HCT116 (cell line): ENCODE measurements around the gene SERTAD1. TPM values are rescaled to one million over a fixed set of nuclear protein-coding genes. Genes with fewer than 3 reads are reported as not detected.

Experiments
- ATAC-seq: fragments of 200-7000 bp; cut with Tn5 transposase; 2 replicates; pipeline ENCODE4 v1.9.1; 2020; ENCODE audit warnings: mild to moderate bottlenecking, moderate library complexity
- Bru-seq: library from RNA; stranded (reverse); fragments of 400-500 nt; gene quantifications from one replicate; lab custom pipeline; 2021; lab: Mats Ljungman, UMichigan
- BruChase-seq, 2 experiments: library from RNA; stranded (reverse); fragments of 400-500 nt; gene quantifications; one replicate each; lab custom pipeline; 2021; lab: Mats Ljungman, UMichigan
- BruUV-seq: library from RNA; stranded (reverse); fragments of 400-500 nt; replicated peaks from 2 replicates; lab custom pipeline; 2021; lab: Mats Ljungman, UMichigan
- CTCF ChIA-PET: fragments of 300-600 bp; sonication (Branson Sonifier 250); formaldehyde crosslinking; loops from one replicate; lab custom pipeline; 2021; ENCODE audit warnings: antibody characterized with exemption; lab: Charles Lee
- POLR2A ChIA-PET: fragments of 300-600, 350-600 bp; sonication (Branson Sonifier 250); formaldehyde crosslinking; loops from one replicate; lab custom pipeline; 2021; ENCODE audit warnings: antibody characterized with exemption; lab: Charles Lee
- RAD21 ChIA-PET, 2 experiments: fragments of 300-600 bp; sonication (Branson Sonifier 250); formaldehyde crosslinking; loops; one replicate each; lab custom pipeline; 2023; ENCODE audit warnings: low total read pairs in 2 of 2; ENCODE audit not compliant: uncharacterized antibody in 2 of 2, unreplicated experiment in 2 of 2, low non-redundant PET in 1 of 2; lab: Charles Lee
- DNase-seq: peaks from one replicate; pipeline ENCODE4 v3.0.0-alpha.2; 2010; ENCODE audit warnings: low read depth, low spot score
- H2AFZ ChIP-seq: fragments of 200-600 bp; shearing (Covaris generic), sonication (generic); 2 replicates; pipeline ENCODE4 v1.6.1; 2017; ENCODE audit warnings: low read depth, mixed run types, mixed read lengths, antibody characterized with exemption, low read length; ENCODE audit not compliant: poor library complexity, severe bottlenecking
- H3K27ac ChIP-seq: 2 replicates; pipeline ENCODE4 v1.5.1; 2012; ENCODE audit warnings: low read depth, low read length
- H3K27me3 ChIP-seq: fragments of 200-600 bp; sonication (generic); 2 replicates; pipeline ENCODE4 v1.6.1; 2016; ENCODE audit warnings: mixed run types, low read length, mixed read lengths; ENCODE audit not compliant: insufficient read depth
- H3K36me3 ChIP-seq, 2 experiments: fragments of 200-500 bp in 1 of 2; fragments of 200-600 bp in 1 of 2; sonication (Bioruptor generic) in 1 of 2; sonication (generic) in 1 of 2; 2 replicates each; pipeline versions ENCODE4 v1.5.1 to v1.6.1; 2014 to 2016; ENCODE audit warnings: low read length in 2 of 2, inconsistent platforms in 1 of 2, mixed read lengths in 1 of 2, mixed run types in 1 of 2; ENCODE audit not compliant: insufficient read depth in 2 of 2, control insufficient read depth in 1 of 2
- H3K4me1 ChIP-seq, 2 experiments: fragments of 200-600 bp in 1 of 2; sonication (generic) in 1 of 2; 2 replicates each; pipeline versions ENCODE4 v1.5.1 to v1.6.1; 2012 to 2017; ENCODE audit warnings: low read length in 2 of 2, inconsistent platforms in 1 of 2, mild to moderate bottlenecking in 1 of 2, mixed read lengths in 1 of 2, mixed run types in 1 of 2, moderate library complexity in 1 of 2; ENCODE audit not compliant: insufficient read depth in 2 of 2, control insufficient read depth in 1 of 2
- H3K4me2 ChIP-seq: fragments of 200-600 bp; sonication (generic); 2 replicates; pipeline ENCODE4 v1.6.1; 2017; ENCODE audit warnings: mixed run types, low read length, mixed read lengths
- H3K4me3 ChIP-seq, 2 experiments: fragments of 200-600 bp in 1 of 2; sonication (generic) in 1 of 2; replicated peaks in 1 of 2; 2 replicates each; pipeline ENCODE4 v1.5.1; 2011 to 2016; ENCODE audit warnings: low read length in 2 of 2, control low read depth in 1 of 2, low read depth in 1 of 2, mild to moderate bottlenecking in 1 of 2, mixed read lengths in 1 of 2, mixed run types in 1 of 2
- H3K79me2 ChIP-seq: fragments of 200-600 bp; sonication (generic); 2 replicates; pipeline ENCODE4 v1.6.1; 2017; ENCODE audit warnings: mild to moderate bottlenecking, mixed run types, low read length, moderate library complexity, mixed read lengths; ENCODE audit not compliant: insufficient read depth
- H3K9ac ChIP-seq: fragments of 200-600 bp; sonication (generic); 2 replicates; pipeline ENCODE4 v1.6.1; 2016; ENCODE audit warnings: low read length, mixed read lengths
- H3K9me2 ChIP-seq: fragments of 200-600 bp; sonication (generic), shearing (Covaris generic); 2 replicates; pipeline ENCODE4 v1.6.1; 2017; ENCODE audit warnings: mixed run types, mild to moderate bottlenecking, moderate library complexity; ENCODE audit not compliant: insufficient read depth
- H3K9me3 ChIP-seq, 2 experiments: fragments of 200-500 bp in 1 of 2; fragments of 200-600 bp in 1 of 2; sonication (Bioruptor generic) in 1 of 2; sonication (generic) in 1 of 2; 2 replicates each; pipeline ENCODE4 v1.6.1; 2014 to 2017; ENCODE audit warnings: low read length in 2 of 2, mixed read lengths in 2 of 2, inconsistent platforms in 1 of 2, low read depth in 1 of 2, mild to moderate bottlenecking in 1 of 2, mixed run types in 1 of 2, moderate library complexity in 1 of 2; ENCODE audit not compliant: control insufficient read depth in 1 of 2, insufficient read depth in 1 of 2
- H4K20me1 ChIP-seq: fragments of 200-600 bp; sonication (generic), shearing (Covaris generic); 2 replicates; pipeline ENCODE4 v1.6.1; 2017; ENCODE audit warnings: mixed run types, mild to moderate bottlenecking, moderate library complexity; ENCODE audit not compliant: insufficient read depth
- ATF3 ChIP-seq: IDR thresholded peaks from 2 replicates; pipeline ENCODE4 v1.6.1; 2012
- CBX3 ChIP-seq: IDR thresholded peaks from 2 replicates; pipeline ENCODE4 v1.6.1; 2012; ENCODE audit warnings: low read depth
- CEBPB ChIP-seq: IDR thresholded peaks from 2 replicates; pipeline ENCODE4 v1.6.1; 2012; ENCODE audit warnings: low read depth
- CTCF ChIP-seq, 3 experiments: fragments of 200-600 bp in 1 of 3; sonication (generic) in 1 of 3; IDR thresholded peaks in 2 of 3; conservative IDR thresholded peaks in 1 of 3; 2 replicates each; pipeline ENCODE4 v1.5.1; 2012 to 2017; ENCODE audit warnings: low read depth in 2 of 3, low read length in 2 of 3, antibody characterized with exemption in 1 of 3, borderline replicate concordance in 1 of 3, control low read depth in 1 of 3, mild to moderate bottlenecking in 1 of 3, mixed read lengths in 1 of 3, mixed run types in 1 of 3, moderate library complexity in 1 of 3; ENCODE audit not compliant: insufficient read depth in 1 of 3
- EGR1 ChIP-seq: IDR thresholded peaks from 2 replicates; pipeline ENCODE4 v1.6.1; 2012; ENCODE audit warnings: low read depth
- ELF1 ChIP-seq: IDR thresholded peaks from 2 replicates; pipeline ENCODE4 v1.6.1; 2012; ENCODE audit warnings: low read depth, borderline replicate concordance
- EZH2 ChIP-seq: fragments of 200-600 bp; sonication (generic); IDR thresholded peaks from 2 replicates; pipeline ENCODE4 v1.6.1; 2017; ENCODE audit warnings: antibody characterized with exemption, mixed run types
- EZH2phosphoT487 ChIP-seq: fragments of 200-600 bp; IDR thresholded peaks from 2 replicates; pipeline ENCODE4 v1.6.1; 2018; ENCODE audit warnings: antibody characterized with exemption, borderline replicate concordance
- FOSL1 ChIP-seq: IDR thresholded peaks from 2 replicates; pipeline ENCODE4 v1.6.1; 2012; ENCODE audit warnings: low read depth
- JUND ChIP-seq: IDR thresholded peaks from 2 replicates; pipeline ENCODE4 v1.6.1; 2012
- MAX ChIP-seq: IDR thresholded peaks from 2 replicates; pipeline ENCODE4 v1.6.1; 2012
- POLR2A ChIP-seq: IDR thresholded peaks from 2 replicates; pipeline ENCODE4 v1.7.0; 2011; ENCODE audit warnings: borderline replicate concordance; ENCODE audit not compliant: insufficient read depth, insufficient read length; ENCODE audit errors: extremely low read depth
- POLR2AphosphoS5 ChIP-seq: IDR thresholded peaks from 2 replicates; pipeline ENCODE4 v1.6.1; 2011; ENCODE audit warnings: mild to moderate bottlenecking, low read depth, low read length, moderate library complexity
- SIN3A ChIP-seq: IDR thresholded peaks from 2 replicates; pipeline ENCODE4 v1.6.1; 2012; ENCODE audit warnings: low read depth
- SP1 ChIP-seq: IDR thresholded peaks from 2 replicates; pipeline ENCODE4 v1.6.1; 2012; ENCODE audit warnings: low read depth
- SRF ChIP-seq: IDR thresholded peaks from 2 replicates; pipeline ENCODE4 v1.6.1; 2012; ENCODE audit warnings: low read depth
- TCF7L2 ChIP-seq: IDR thresholded peaks from 2 replicates; pipeline ENCODE4 v1.7.0; 2011; ENCODE audit warnings: borderline replicate concordance, inconsistent platforms; ENCODE audit not compliant: insufficient read depth, insufficient read length; ENCODE audit errors: extremely low read depth
- YY1 ChIP-seq: IDR thresholded peaks from 2 replicates; pipeline ENCODE4 v1.6.1; 2011; ENCODE audit warnings: low read length, low read depth, moderate library complexity, mild to moderate bottlenecking; ENCODE audit not compliant: insufficient replicate concordance; ENCODE audit errors: extremely low read depth
- ZBTB33 ChIP-seq: IDR thresholded peaks from 2 replicates; pipeline ENCODE4 v1.6.1; 2011; ENCODE audit warnings: mild to moderate bottlenecking, low read length, moderate library complexity; ENCODE audit not compliant: insufficient replicate concordance; ENCODE audit errors: extremely low read depth
- ZFX ChIP-seq: fragments of 450-650 bp; IDR thresholded peaks from 2 replicates; pipeline ENCODE4 v1.6.1; 2017
- ZNF274 ChIP-seq: fragments of 200-500 bp; sonication (Bioruptor generic); IDR thresholded peaks from 2 replicates; pipeline ENCODE4 v1.6.1; 2014; ENCODE audit warnings: mild to moderate bottlenecking, low read depth, low read length, inconsistent platforms
- intact Hi-C: fragments of 100-400 bp; cut with micrococcal nuclease; formaldehyde crosslinking; loops from 2 replicates; pipeline ENCODE4 v1.10.0; 2022
- long read RNA-seq: library from polyadenylated mRNA; unstranded; transcript quantifications from one replicate; pipeline ENCODE4 v2.0.0, GENCODE V29; 2021; ENCODE audit not compliant: unreplicated experiment
- polyA plus RNA-seq: library from polyadenylated mRNA; unstranded; fragments of >200 nt; gene quantifications from 2 replicates; pipeline ENCODE4 v1.2.1, GENCODE V29; 2012; ENCODE audit warnings: missing spikeins
- total RNA-seq: library from RNA; stranded (reverse); gene quantifications from one replicate; pipeline ENCODE4 v1.2.1, GENCODE V29; 2021; ENCODE audit not compliant: unreplicated experiment

SERTAD1 gene
- total RNA-seq, result 30.3 TPM
- polyA plus RNA-seq, result 44.7 and 48.8 TPM in 2 replicates
- percentile 93 among the genes with signal in this experiment for Bru-seq, nascent RNA
- percentile 67 among the genes with signal in this experiment for BruChase-seq, experiment 1, labeled RNA remaining after a 6-hour chase
- percentile 77 among the genes with signal in this experiment for BruChase-seq, experiment 2, labeled RNA remaining after a 2-hour chase
- long read RNA-seq, transcript SERTAD1-201 (2 exons, 2,114 nt), result major isoform, 40 of 50 reads
- long read RNA-seq, partial matches to known transcripts, result 7 of 50 reads
- long read RNA-seq, other reads (novel, unspliced or antisense), result 3 of 50 reads

GRCh38 chr19:40425450-40426287 is at the start of gene SERTAD1:
SERTAD1 (minus strand) TSS chr19:40425992; CDS start chr19:40423546, 2,446 bp downstream.
- H3K9me3 ChIP-seq, result no peaks in the 10 kb centered on the region
- RAD21 ChIA-PET, result no interaction called here
- ATAC-seq, result peak; percentile 79
- TF ChIP-seq SRF (peak; percentile 70), CEBPB (no peak), YY1 (no peak), EZH2phosphoT487 (no peak), TCF7L2 (no peak), EZH2 (no peak), POLR2A (peak; percentile 97), ATF3 (no peak), MAX (peak; percentile 65), CTCF (IDR thresholded peaks at IDR 0.05 in 2 of 3, conservative IDR thresholded peaks at IDR 0.05 in 1 of 3; ENCODE audit: borderline replicate concordance in 1 of 3, insufficient read depth in 1 of 3, low read depth in 2 of 3, low read length in 2 of 3) (peak; percentile 23 to 82 (median 75); a peak in 5 of 6 replicates), CBX3 (no peak), ELF1 (no peak; the same call in 1 of the 2 replicates), EGR1 (peak; percentile 97), SP1 (peak; percentile 92), ZBTB33 (no peak), ZFX (no peak), POLR2AphosphoS5 (peak; percentile 100), JUND (no peak; the same call in 1 of the 2 replicates), SIN3A (peak; percentile 95), ZNF274 (no peak), FOSL1 (peak; percentile 62)

More at GRCh38 chr19:40425450-40426287, at the start of gene SERTAD1:
- no peaks in the 10 kb centered on the region for H3K9me2 ChIP-seq
- H3K36me3 ChIP-seq, result peaks cover 5 to 13% of the 10 kb centered on the region in 2 experiments; a peak in 2 of 4 replicates
- peaks cover 35% of the 10 kb centered on the region for H3K79me2 ChIP-seq
- peak within 1 kb of the TSS; percentile 80 for H3K9ac ChIP-seq
- H3K4me1 ChIP-seq, result peaks cover 27 to 57% of the 10 kb centered on the region in 2 experiments
- no peak within 1 kb of the TSS for H2AFZ ChIP-seq
- DNase-seq, result peak; percentile 98
- H4K20me1 ChIP-seq, result no peaks in the 10 kb centered on the region
- no peaks in the 10 kb centered on the region for H3K27me3 ChIP-seq
- CTCF ChIA-PET, result interaction anchor here (0.6 to 1.3 kb wide), 8 partner anchors 15 to 209 kb away, joined by 3 to 10 read pairs (median 4); partner anchors contain the start of gene BLVRB
- H3K27ac ChIP-seq, result peak within 1 kb of the TSS; percentile 98
- POLR2A ChIA-PET, result interaction anchor here (0.5 to 2.2 kb wide), 18 partner anchors 8 to 265 kb away, joined by 3 to 28 read pairs (median 5); partner anchors contain the start of genes BLVRB, C19orf47, PRX and SERTAD3
- peak within 1 kb of the TSS; percentile 65 to 84 for H3K4me3 ChIP-seq
- intact Hi-C loops, result loop anchor here (1.0 kb wide), 1 partner anchor 18 kb away; no protein-coding TSS in a partner anchor
- no TSS peak for BruUV-seq
- peak within 1 kb of the TSS; percentile 95 for H3K4me2 ChIP-seq
